ENCODE results near the gene KPNB1.
A peak's percentile ranks its signal among the peaks of the same experiment; 100 is the strongest.

KPNB1 gene

DNA sequence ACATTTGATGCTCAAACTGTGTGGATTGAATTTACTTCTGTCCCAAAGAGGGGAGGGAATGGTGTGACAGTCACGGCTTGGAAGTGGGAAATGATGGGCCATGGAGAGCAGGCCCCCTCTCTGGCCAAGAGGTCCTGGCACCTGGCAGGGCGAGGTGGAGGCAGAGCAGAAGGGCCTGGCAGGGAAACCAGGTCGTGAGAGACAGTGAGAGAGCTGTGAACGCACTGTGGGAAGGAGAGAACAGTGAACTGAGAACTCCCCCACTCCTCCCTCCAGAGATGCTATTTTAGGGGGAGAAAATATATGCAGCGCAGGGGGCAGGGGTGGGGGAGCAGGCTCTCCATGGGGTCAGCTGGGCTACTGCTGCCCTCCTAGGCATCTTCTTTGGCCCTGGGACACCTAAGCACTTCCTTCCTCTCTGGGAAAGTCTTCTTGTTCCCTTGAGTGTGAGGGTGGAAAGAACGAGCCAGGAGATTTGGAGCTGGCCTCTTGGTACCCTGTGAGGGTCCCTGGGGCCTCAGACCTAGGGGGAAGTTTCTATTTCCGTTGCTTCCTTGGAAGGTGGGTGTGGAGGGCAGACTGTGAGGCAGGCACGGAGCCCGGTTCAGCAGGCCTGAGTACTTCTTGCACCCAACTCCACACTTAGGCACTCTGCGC lies 66.1 kb downstream of the KPNB1 start:
- CTCF ChIA-PET = interaction anchor here (1.1 to 7.0 kb wide), 8 partner anchors 9 to 51 kb away, joined by 3 to 85 read pairs (median 12); partner anchors contain the start of gene TBX21
- POLR2A ChIA-PET = interaction anchor here (1.0 kb wide), 1 partner anchor 17 kb away, joined by 4 read pairs; the partner anchor contains the start of gene TBX21
- TF ChIP-seq, protein P1, sequence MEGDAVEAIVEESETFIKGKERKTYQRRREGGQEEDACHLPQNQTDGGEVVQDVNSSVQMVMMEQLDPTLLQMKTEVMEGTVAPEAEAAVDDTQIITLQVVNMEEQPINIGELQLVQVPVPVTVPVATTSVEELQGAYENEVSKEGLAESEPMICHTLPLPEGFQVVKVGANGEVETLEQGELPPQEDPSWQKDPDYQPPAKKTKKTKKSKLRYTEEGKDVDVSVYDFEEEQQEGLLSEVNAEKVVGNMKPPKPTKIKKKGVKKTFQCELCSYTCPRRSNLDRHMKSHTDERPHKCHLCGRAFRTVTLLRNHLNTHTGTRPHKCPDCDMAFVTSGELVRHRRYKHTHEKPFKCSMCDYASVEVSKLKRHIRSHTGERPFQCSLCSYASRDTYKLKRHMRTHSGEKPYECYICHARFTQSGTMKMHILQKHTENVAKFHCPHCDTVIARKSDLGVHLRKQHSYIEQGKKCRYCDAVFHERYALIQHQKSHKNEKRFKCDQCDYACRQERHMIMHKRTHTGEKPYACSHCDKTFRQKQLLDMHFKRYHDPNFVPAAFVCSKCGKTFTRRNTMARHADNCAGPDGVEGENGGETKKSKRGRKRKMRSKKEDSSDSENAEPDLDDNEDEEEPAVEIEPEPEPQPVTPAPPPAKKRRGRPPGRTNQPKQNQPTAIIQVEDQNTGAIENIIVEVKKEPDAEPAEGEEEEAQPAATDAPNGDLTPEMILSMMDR (IDR thresholded peaks at IDR 0.05; ENCODE audit: control extremely low read depth, extremely low read depth, low read depth, missing control alignments) = no peak
- DNase-seq (ENCODE audit: extremely low spot score) = no peak

DNA sequence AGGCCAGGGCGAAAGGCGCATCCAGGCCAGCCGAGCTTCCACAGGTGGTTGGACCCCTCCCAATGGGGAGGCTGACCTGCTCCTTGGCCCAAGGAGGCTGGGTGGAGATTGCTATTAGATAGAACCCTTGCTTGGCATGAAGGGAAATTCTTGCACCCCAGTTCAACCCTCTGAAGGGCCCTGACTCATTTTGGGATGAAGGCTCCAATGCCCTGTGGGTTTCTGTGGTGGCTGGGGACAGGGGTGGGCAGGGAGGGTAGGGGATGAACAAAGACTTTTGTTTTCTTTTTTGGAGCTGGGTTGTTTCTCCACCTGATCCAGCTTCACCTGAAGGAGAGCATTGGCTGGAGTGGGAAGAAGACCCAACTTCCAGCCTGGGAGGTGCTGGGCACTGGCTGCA lies 66.7 kb downstream of the KPNB1 start:
- DNase-seq (ENCODE audit: extremely low spot score) = no peak
- ChIA-PET CTCF (interaction anchor here (2.3 to 7.0 kb wide), 6 partner anchors 8 to 19 kb away, joined by 6 to 85 read pairs (median 26); partner anchors contain the start of gene TBX21), POLR2A (interaction anchor here (1.0 kb wide), 1 partner anchor 17 kb away, joined by 4 read pairs; the partner anchor contains the start of gene TBX21)

DNA sequence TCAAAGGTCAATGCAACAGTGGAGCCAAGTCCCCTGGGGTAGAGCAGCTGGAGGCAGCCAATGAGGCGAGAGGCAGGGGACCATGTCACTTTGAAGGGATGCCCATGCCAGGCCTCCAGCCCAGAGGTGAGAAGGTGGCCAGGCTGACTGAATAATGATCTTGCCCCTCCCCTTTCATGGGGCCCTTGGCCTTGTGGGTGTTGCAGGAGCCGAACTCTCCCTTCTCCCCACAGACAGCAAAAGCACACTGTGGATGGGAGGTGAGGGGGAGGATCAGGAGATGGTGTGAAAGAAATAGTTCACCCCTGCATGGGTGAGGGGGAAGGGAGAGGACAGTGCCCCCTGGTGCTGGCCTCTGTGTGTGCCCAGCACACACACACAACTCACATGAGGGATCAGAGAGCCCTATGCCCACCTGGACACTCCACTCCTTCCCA lies 67.6 kb downstream of the KPNB1 start:
- ChIA-PET POLR2A (no interaction called here), CTCF (interaction anchor here (1.0 to 7.0 kb wide), 5 partner anchors 12 to 107 kb away, joined by 3 to 85 read pairs (median 36); partner anchors contain the start of gene TBX21)
- no peak for DNase-seq (ENCODE audit: extremely low spot score)
- TF ChIP-seq, protein P1 (IDR thresholded peaks at IDR 0.05; ENCODE audit: control extremely low read depth, extremely low read depth, low read depth, missing control alignments) = peak; percentile 54

More for the DNA sequence above, 66.7 kb downstream of the KPNB1 start:
- TF ChIP-seq, protein P1 (IDR thresholded peaks at IDR 0.05; ENCODE audit: control extremely low read depth, extremely low read depth, low read depth, missing control alignments) = no peak

DNA sequence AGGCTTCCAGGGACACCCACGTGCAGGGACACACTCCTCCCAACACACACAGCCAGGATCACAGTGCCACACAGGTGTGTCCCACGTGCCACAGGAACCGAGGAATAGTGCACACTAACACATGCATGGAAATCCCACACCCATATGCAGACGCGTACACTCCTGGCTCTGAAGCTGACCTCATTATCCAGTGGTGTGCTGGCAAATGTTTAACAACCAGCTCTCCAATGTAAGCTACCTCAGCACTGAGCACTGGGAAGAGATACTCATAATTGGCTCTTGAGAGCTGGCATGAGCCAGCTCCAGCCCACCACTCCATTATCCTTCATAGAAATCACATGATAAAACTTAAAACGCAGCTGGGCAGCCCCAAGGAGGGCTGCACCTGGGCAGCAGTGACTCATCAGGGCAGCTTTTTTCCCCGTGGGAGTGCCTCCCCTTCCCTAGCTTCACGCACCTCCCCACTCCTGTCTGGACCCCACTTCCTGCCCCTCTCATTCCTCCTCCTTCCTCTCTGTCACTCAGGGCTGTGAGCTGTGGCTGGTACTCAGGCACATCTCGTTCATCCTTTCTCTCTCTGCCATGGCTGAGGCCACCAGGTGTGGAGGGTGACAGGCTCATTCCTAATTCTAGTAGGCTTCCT lies 68.4 kb downstream of the KPNB1 start:
- DNase-seq (ENCODE audit: extremely low spot score) = no peak
- ChIA-PET CTCF (interaction anchor here (0.6 to 7.0 kb wide), 13 partner anchors 12 to 537 kb away, joined by 3 to 85 read pairs (median 4); partner anchors contain the start of gene TBX21), POLR2A (interaction anchor here (0.9 kb wide), 1 partner anchor 15 kb away, joined by 5 read pairs; the partner anchor contains the start of gene TBX21)
- TF ChIP-seq, protein P1 (IDR thresholded peaks at IDR 0.05; ENCODE audit: control extremely low read depth, extremely low read depth, low read depth, missing control alignments) = no peak

DNA sequence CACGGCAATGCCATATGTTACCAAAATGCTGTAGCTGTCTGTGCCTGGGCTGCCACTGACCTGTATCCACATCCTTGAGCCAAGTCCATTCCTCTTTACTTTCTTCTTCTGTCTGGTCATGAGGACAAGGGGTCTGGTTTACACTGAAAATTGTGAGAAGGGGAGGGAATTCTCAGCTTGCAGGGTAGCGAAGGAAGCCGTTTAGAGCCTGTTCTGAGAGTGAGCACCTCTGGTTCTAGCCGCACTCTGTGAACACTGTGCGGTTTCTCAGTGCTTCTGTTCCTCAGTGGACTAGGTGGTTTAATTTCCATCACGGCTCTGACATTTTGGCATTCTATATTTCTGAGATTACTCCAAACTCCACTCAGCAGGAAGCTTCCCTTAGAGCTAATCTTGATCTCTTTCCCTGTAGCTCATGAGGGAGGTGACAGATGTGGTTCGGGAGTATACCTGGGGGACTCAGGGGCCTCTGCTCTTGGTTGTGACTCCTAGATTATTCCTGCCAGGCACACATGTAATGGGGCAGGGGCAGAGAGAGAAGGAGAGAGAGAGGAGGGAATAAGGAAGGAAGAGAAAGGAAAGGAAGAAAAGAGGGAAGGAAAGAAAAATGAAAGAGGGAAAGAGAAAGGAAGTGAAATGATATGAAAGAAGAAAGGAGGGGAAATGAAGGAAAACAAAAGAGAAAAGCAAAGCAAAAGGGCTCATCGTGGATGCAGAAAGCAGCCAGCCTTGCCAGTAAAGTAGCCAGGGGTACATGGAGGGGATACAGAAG lies 69.1 kb downstream of the KPNB1 start:
- CTCF ChIA-PET = interaction anchor here (0.6 to 7.0 kb wide), 13 partner anchors 11 to 537 kb away, joined by 3 to 85 read pairs (median 4); partner anchors contain the start of gene TBX21
- POLR2A ChIA-PET = interaction anchor here (0.9 to 1.4 kb wide), 2 partner anchors 14 kb away, joined by 5 to 7 read pairs; partner anchors contain the start of gene TBX21
- TF ChIP-seq, protein P1 (IDR thresholded peaks at IDR 0.05; ENCODE audit: control extremely low read depth, extremely low read depth, low read depth, missing control alignments) = no peak
- DNase-seq (ENCODE audit: extremely low spot score) = no peak

All from GM10248 (cell line).